Endodermal cell (in vitro differentiated cells): ENCODE results near the gene ZSWIM8. TPM values are rescaled to one million over a fixed set of nuclear protein-coding genes. Genes with fewer than 3 reads are reported as not detected.
"Not testable (repeated sequence)": the region's sequence is repeated elsewhere in the genome, so short reads cannot be mapped to it uniquely, and the experiment has no call there.

ENCODE experiments used
- DNase-seq: peaks from one replicate; pipeline ENCODE4 v3.0.0-alpha.2; 2017
- H3K27ac ChIP-seq: 2 replicates; pipeline ENCODE4 v1.5.1; 2013; ENCODE audit warnings: mild to moderate bottlenecking, low read depth, low read length, moderate library complexity
- H3K27me3 ChIP-seq: 2 replicates; pipeline ENCODE4 v1.6.1; 2013; ENCODE audit warnings: mild to moderate bottlenecking, low read length, moderate library complexity; ENCODE audit not compliant: insufficient read depth, control insufficient read depth, poor library complexity, severe bottlenecking
- H3K36me3 ChIP-seq: 2 replicates; pipeline ENCODE4 v1.7.0; 2013; ENCODE audit warnings: mild to moderate bottlenecking, low read length, moderate library complexity; ENCODE audit not compliant: control insufficient read depth, insufficient read depth
- H3K4me1 ChIP-seq: one replicate; pipeline ENCODE4 v1.7.0; 2013; ENCODE audit warnings: low read length; ENCODE audit not compliant: control insufficient read depth, insufficient read depth
- H3K4me3 ChIP-seq: 2 replicates; pipeline ENCODE4 v1.5.1; 2013; ENCODE audit warnings: mild to moderate bottlenecking, low read length, moderate library complexity
- H3K9ac ChIP-seq: 2 replicates; pipeline ENCODE4 v1.6.1; 2013; ENCODE audit warnings: mild to moderate bottlenecking, low read length, moderate library complexity; ENCODE audit not compliant: poor library complexity, severe bottlenecking; ENCODE audit errors: extremely low read depth
- H3K9me3 ChIP-seq: 2 replicates; pipeline ENCODE4 v1.6.1; 2013; ENCODE audit warnings: mild to moderate bottlenecking, low read length, moderate library complexity; ENCODE audit not compliant: control insufficient read depth
- H3K27ac Mint-ChIP-seq: 2 replicates; pipeline ENCODE4 v1.8.0; 2020; ENCODE audit warnings: mixed read lengths
- H3K27me3 Mint-ChIP-seq: 2 replicates; pipeline ENCODE4 v1.8.0; 2021; ENCODE audit warnings: mild to moderate bottlenecking, mixed read lengths; ENCODE audit not compliant: insufficient read depth
- H3K36me3 Mint-ChIP-seq: 2 replicates; pipeline ENCODE4 v1.8.0; 2020; ENCODE audit warnings: low read depth, mixed read lengths
- H3K4me1 Mint-ChIP-seq: 2 replicates; pipeline ENCODE4 v1.8.0; 2020; ENCODE audit warnings: mixed read lengths
- H3K4me3 Mint-ChIP-seq: 2 replicates; pipeline ENCODE4 v1.8.0; 2020; ENCODE audit warnings: mild to moderate bottlenecking, moderate library complexity, mixed read lengths
- H3K9me3 Mint-ChIP-seq: 2 replicates; pipeline ENCODE4 v1.8.0; 2020; ENCODE audit warnings: mild to moderate bottlenecking, mixed read lengths
- WGBS, 2 experiments: methylation state at CpG; one replicate each; pipeline versions ENCODE4 v1.1.5 to v1.1.7; 2013; ENCODE audit warnings: missing lambda C conversion rate in 2 of 2, mixed read lengths in 1 of 2; ENCODE audit not compliant: insufficient coverage in 1 of 2, insufficient read length in 1 of 2; 5-methylcytosine and 5-hydroxymethylcytosine counted together
- total RNA-seq, 2 donors: library from RNA; stranded (reverse); fragmentation: NEBNext Ultra II Directional in 1 of 2; extraction: Animal tissue kit (Norgen Biotek cat#: 25700) in 1 of 2; gene quantifications; 2 replicates in 1 of 2; 3 replicates in 1 of 2; pipeline ENCODE4 v1.2.1, GENCODE V29; 2021
- TF ChIP-seq, protein P1 (sequence below): fragments of 200-600 bp; sonication (generic); conservative IDR thresholded peaks from 2 replicates; pipeline ENCODE4 v1.5.0; 2021; ENCODE audit warnings: antibody characterized with exemption, mild to moderate bottlenecking

The ZSWIM8 gene
- total RNA-seq, 2 donors from 2014 or later: 75.9 to 79.8 TPM

DNA sequence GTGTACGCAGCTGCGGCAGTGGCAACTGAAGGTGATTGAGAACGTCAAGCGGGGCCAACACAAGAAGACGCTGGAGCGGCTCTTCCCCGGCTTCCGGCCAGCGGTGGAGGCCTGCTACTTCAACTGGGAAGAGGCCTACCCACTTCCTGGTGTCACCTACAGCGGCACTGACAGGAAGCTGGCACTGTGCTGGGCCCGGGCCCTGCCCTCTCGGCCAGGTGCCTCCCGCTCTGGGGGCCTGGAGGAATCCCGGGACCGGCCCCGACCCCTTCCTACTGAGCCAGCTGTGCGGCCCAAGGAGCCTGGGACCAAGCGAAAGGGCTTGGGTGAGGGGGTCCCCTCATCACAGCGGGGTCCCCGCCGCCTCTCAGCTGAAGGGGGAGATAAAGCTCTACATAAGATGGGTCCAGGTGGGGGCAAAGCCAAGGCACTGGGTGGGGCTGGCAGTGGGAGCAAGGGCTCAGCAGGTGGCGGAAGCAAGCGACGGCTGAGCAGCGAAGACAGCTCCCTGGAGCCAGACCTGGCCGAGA is 6.5 kb downstream of the ZSWIM8 start:
- DNase-seq: no peak
- no peaks in the 10 kb centered on the region for H3K4me1 Mint-ChIP-seq

DNA sequence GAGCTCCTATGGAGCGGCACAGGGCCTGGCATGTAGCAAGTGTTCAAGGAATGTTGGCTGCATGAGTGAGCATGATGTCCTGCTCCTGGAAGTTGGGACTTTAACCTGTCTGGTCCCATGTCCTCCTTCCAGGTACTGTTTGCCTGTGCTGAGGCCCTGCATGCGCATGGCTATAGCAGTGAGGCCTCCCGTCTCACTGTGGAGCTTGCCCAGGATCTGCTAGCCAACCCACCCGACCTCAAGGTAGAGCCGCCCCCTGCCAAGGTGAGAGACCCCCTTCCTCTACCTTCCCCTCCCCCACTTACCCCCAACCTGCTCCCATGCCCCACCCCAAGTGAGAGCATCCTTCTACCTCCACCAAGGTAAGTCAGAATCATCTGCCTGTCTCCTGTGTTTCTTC is 8.1 kb downstream of the ZSWIM8 start:
- no peak for DNase-seq
- H3K27me3 ChIP-seq: no peaks in the 10 kb centered on the region
- H3K36me3 ChIP-seq: peaks cover 78% of the 10 kb centered on the region
- no peaks in the 10 kb centered on the region for H3K4me1 ChIP-seq
- Mint-ChIP-seq H3K27me3 (no peaks in the 10 kb centered on the region), H3K36me3 (peaks cover 70% of the 10 kb centered on the region), H3K9me3 (no peaks in the 10 kb centered on the region), H3K4me1 (no peaks in the 10 kb centered on the region), H3K27ac (no peak overlapping the region), H3K4me3 (no peak overlapping the region)
- TF ChIP-seq, protein P1, sequence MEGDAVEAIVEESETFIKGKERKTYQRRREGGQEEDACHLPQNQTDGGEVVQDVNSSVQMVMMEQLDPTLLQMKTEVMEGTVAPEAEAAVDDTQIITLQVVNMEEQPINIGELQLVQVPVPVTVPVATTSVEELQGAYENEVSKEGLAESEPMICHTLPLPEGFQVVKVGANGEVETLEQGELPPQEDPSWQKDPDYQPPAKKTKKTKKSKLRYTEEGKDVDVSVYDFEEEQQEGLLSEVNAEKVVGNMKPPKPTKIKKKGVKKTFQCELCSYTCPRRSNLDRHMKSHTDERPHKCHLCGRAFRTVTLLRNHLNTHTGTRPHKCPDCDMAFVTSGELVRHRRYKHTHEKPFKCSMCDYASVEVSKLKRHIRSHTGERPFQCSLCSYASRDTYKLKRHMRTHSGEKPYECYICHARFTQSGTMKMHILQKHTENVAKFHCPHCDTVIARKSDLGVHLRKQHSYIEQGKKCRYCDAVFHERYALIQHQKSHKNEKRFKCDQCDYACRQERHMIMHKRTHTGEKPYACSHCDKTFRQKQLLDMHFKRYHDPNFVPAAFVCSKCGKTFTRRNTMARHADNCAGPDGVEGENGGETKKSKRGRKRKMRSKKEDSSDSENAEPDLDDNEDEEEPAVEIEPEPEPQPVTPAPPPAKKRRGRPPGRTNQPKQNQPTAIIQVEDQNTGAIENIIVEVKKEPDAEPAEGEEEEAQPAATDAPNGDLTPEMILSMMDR: no peak
- H3K9ac ChIP-seq: no peak overlapping the region
- H3K4me3 ChIP-seq: no peak overlapping the region
- H3K9me3 ChIP-seq: no peaks in the 10 kb centered on the region
- H3K27ac ChIP-seq: no peak overlapping the region
- WGBS, 2 experiments: 93 to 94% methylated on average over 2 to 5 of the region's 5 CpGs

More for the DNA sequence above, 6.5 kb downstream of the ZSWIM8 start:
- Histone ChIP-seq H3K9ac (no peak overlapping the region), H3K27ac (no peak overlapping the region), H3K27me3 (no peaks in the 10 kb centered on the region), H3K4me1 (no peaks in the 10 kb centered on the region), H3K9me3 (no peaks in the 10 kb centered on the region), H3K36me3 (peaks cover 64% of the 10 kb centered on the region), H3K4me3 (no peak overlapping the region)
- Mint-ChIP-seq H3K9me3 (no peaks in the 10 kb centered on the region), H3K4me3 (no peak overlapping the region), H3K27me3 (no peaks in the 10 kb centered on the region), H3K27ac (no peak overlapping the region), H3K36me3 (peaks cover 57% of the 10 kb centered on the region)
- 94 to 97% methylated on average over 14 to 26 of the region's 26 CpGs for WGBS, 2 experiments
- TF ChIP-seq, protein P1: no peak

DNA sequence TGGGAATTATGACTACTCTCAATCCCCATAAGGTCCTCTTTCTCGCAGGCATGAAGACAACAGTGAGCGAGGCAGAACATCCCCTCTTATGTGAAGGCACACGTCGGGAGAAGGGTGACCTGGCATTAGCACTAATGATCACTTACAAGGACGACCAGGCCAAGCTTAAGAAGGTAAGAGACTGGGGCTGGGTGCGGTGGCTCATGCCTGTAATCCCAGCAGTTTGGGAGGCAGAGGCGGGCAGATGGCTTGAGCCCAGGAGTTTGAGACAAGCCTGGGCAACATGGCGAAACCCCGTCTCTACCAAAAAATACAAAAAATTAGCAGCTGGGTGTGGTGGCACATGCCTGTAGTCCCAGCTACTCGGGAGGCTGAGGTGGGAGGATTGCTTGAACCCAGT is 10.1 kb downstream of the ZSWIM8 start:
- not testable (repeated sequence) for DNase-seq, H3K9ac ChIP-seq, H3K27me3 ChIP-seq, H3K4me3 Mint-ChIP-seq, H3K4me1 Mint-ChIP-seq, H3K27ac ChIP-seq, H3K4me3 ChIP-seq, H3K9me3 ChIP-seq, H3K9me3 Mint-ChIP-seq, H3K27me3 Mint-ChIP-seq, H3K4me1 ChIP-seq, H3K27ac Mint-ChIP-seq
- H3K36me3 Mint-ChIP-seq: peaks cover 62% of the 10 kb centered on the region
- peaks cover 78% of the 10 kb centered on the region for H3K36me3 ChIP-seq
- WGBS, 2 experiments: 93% methylated on average over 8 to 10 of the region's 10 CpGs

DNA sequence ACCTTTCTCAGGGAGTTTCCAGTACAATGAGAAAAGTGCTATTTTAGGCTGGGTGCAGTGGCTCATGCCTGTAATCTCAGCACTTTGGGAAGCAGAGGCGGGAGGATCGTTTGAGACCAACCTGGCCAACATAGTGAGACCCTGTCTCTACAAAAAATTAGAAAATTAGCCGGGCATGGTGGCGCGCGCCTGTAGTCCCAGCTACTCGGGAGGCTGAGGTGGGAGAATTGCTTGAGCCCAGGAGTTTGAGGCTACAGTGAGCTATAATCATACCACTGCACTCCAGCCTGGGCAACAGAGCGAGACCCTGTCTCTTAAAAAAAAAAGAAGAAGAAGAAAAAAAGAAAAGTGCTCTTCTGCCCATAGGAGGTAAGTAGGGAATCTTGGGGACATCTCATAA is 10.6 kb downstream of the ZSWIM8 start:
- H3K4me3 ChIP-seq, DNase-seq, H3K27me3 Mint-ChIP-seq, H3K27ac ChIP-seq, H3K9ac ChIP-seq, H3K4me1 ChIP-seq, H3K9me3 ChIP-seq, H3K27ac Mint-ChIP-seq, H3K27me3 ChIP-seq, H3K4me1 Mint-ChIP-seq, H3K9me3 Mint-ChIP-seq, H3K4me3 Mint-ChIP-seq: not testable (repeated sequence)
- H3K36me3 ChIP-seq: peaks cover 81% of the 10 kb centered on the region
- H3K36me3 Mint-ChIP-seq: peaks cover 58% of the 10 kb centered on the region
- WGBS, 2 experiments: 94 to 95% methylated on average over 2 to 8 of the region's 8 CpGs
